Activated T-cell treated with anti-CD3 and anti-CD28 coated beads, Interleukin-2, amount 50 U/mL, for 1 hour (primary cell): Measurements from ENCODE around the gene COL18A1.
"Not testable (repeated sequence)": the region's sequence is repeated elsewhere in the genome, so short reads cannot be mapped to it uniquely, and the experiment has no call there.

ENCODE experiments used
- DNase-seq: peaks from one replicate; pipeline ENCODE4 v3.0.0-alpha.2; 2020

The COL18A1 gene

GRCh38 chr21:45442686-45443594, 38.0 kb downstream of the COL18A1 start:
- not testable (repeated sequence) for DNase-seq

- no peak for DNase-seq
Observed at GRCh38 chr21:45443595-45444181, 38.7 kb downstream of the COL18A1 start.

- DNase-seq: no peak
Observed at GRCh38 chr21:45444385-45444784, 39.4 kb downstream of the COL18A1 start.

- DNase-seq: no peak
Observed at GRCh38 chr21:45445369-45445768, 40.4 kb downstream of the COL18A1 start.

- DNase-seq: no peak
Observed at GRCh38 chr21:45447821-45448220, 42.9 kb downstream of the COL18A1 start.

GRCh38 chr21:45448283-45448809, 43.4 kb downstream of the COL18A1 start:
- no peak for DNase-seq

GRCh38 chr21:45448810-45449657, 44.1 kb downstream of the COL18A1 start:
- DNase-seq: no peak

- no peak for DNase-seq
Observed at GRCh38 chr21:45449658-45450422, 44.9 kb downstream of the COL18A1 start.

- no peak for DNase-seq
Observed at GRCh38 chr21:45450423-45451090, 45.6 kb downstream of the COL18A1 start.

- no peak for DNase-seq
Observed at GRCh38 chr21:45451091-45451740, 46.3 kb downstream of the COL18A1 start.

- no peak for DNase-seq
Observed at GRCh38 chr21:45451771-45452182, 46.8 kb downstream of the COL18A1 start.

GRCh38 chr21:45452696-45453307, 47.8 kb downstream of the COL18A1 start:
- no peak for DNase-seq

- no peak for DNase-seq
Observed at GRCh38 chr21:45453308-45453950, 48.5 kb downstream of the COL18A1 start.

- DNase-seq: no peak
Observed at GRCh38 chr21:45454060-45454925, 49.3 kb downstream of the COL18A1 start.

GRCh38 chr21:45454926-45455673, 50.1 kb downstream of the COL18A1 start:
- no peak for DNase-seq

- DNase-seq: no peak
Observed at GRCh38 chr21:45455674-45456583, 51.0 kb downstream of the COL18A1 start.

GRCh38 chr21:45456584-45457160, 51.7 kb downstream of the COL18A1 start:
- no peak for DNase-seq
